ENCODE data around the gene DAZAP1. TPM values are rescaled to one million over a fixed set of nuclear protein-coding genes. Genes with fewer than 3 reads are reported as not detected.

Gene DAZAP1
- total RNA-seq, result 84.1 and 126 TPM in 2 replicates

DNA sequence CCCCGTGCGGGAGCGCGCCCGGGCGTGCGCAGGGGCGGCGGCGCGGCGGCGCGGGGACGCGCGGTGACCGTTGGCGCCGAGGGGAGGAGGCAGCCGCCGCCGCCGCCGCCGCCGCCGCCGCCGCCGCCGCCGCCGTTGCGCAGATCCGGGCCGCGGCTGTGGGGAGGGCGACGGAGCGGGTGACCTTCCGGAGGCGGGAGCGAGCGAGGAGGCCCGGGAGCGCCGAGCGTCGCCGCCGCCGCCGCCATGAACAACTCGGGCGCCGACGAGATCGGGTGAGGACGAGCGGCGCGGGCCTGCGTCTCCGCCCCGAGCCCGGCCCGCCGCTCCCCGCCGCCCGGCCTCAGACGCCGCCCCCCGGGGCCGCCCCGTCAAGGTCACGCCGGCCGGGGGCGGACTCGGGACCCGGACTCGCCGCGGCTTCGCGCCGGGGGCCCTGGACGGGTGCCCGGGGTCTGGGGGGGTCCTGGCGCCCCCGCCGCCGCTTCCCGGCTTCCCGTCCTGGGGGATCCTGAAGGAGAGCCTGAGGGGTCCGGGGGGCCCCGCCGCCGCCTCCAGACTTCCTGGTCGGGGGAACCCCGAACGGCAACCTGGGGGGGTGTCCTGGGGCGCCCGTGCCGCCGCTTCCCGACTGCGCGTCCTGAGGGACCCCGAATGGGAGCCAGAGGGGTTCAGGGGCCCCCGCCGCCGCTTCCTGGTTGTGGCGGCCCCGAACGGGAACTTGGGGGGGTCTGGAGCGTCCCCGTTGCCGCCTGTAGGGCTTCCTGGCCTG is at the start of gene DAZAP1:
DAZAP1 (plus strand) TSS at position 59 of the 772 bp plus-strand sequence; CDS start at position 247, 188 bp downstream.

GRCh38 chr19:1383312-1384084 is 23.9 kb upstream of the DAZAP1 start, which contains the start of gene NDUFS7:
NDUFS7 (plus strand) TSS chr19:1383907; CDS start chr19:1383927, 20 bp downstream.

GRCh38 chr19:1401138-1401888 is 6.1 kb upstream of the DAZAP1 start, which contains the start of gene GAMT:
GAMT (minus strand) TSS chr19:1401542; CDS start chr19:1401476, 66 bp downstream.

DNA sequence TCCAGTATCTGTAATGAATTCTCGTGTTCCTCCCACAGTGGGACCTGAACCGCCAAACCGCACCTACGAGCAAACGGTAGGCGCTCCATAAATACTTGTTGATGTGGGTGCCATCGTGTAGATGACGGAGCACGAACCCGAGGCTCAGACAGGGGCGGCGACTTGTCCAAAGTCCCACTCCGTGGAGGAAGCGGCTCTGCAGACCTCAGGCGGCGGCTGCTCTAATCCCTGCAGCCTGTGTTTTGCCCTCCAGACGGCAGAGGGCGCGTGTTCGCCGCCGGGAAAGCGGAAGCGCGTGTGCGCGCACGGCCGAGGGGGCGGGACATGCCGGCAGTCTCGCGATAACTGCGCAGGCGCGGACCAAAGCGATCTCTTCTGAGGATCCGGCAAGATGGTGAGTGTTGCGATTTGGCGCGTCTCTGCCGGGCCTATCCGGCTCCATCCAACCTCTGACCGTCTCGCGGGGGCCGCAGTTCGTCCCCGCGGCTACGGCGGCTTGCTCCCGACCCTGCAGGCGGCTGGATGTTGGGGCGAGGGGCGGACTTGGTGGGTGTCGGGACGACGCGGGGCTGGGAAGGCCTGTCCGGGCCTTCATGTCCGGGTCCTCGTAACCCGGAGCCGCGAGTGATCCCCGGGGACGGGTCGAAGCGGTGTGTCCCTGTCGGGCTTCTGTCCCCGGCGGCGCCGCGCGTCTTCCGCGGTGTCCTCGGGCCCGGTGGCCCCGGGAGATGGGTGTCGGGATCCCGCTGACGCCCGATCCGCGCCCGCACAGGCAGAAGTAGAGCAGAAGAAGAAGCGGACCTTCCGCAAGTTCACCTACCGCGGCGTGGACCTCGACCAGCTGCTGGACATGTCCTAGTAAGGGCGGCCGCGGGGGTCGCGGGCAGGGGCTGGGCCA is 30.9 kb downstream of the DAZAP1 start, which contains the start of gene RPS15:
RPS15 (plus strand) TSS at position 362 of the 898 bp plus-strand sequence; CDS start at position 392, 30 bp downstream.

DNA sequence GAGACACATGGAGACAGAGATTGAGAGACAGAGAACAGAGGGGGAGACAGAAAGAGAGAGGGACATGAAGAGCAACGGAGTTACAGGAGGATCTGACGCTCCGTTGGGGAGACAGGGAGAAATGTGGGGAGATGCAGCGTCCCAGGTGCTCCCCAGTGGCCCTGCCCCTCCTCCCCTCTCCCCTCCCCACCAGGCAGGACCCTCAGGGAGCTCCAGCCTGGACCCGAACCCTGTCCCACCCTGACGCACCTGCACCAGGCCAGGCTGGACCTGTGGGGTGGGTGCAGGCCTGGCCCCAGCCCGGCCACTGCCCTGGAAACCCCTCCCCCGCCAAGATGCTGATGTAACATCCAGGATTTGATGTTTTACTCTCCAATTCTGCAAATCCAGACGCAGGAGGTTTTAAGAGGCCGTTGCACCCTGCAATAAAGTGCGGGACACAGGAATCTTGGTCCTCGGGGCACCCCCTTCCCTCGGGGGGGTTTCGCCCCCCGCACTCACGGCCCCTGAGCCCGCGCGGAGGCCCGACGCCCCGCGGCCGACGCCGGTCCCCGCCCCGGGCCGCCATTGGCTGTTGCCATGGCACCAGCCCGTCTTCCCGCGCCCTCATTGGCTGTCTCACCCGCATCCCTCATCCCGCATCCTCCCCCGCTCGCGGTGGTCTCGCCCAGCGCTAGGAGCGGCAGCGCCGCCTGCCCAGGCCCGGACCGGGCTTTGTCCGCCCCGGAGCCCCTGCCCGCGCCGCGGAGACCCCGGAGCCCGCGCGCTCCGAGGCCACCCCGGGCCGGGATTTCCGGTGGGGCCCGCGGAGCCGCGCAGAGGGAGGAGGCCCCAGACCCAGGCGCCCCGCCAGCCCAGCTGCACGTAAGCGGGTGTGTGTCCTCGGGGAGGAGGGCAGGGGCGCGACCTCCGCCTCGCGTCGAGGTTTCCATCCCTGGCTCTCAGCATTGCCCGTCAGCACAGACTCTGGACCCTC is 42.4 kb downstream of the DAZAP1 start, which contains the start of gene APC2:
APC2 (plus strand) TSS at position 655 of the 976 bp plus-strand sequence. CDS start 2,881 bp downstream, outside the sequence.

DNA sequence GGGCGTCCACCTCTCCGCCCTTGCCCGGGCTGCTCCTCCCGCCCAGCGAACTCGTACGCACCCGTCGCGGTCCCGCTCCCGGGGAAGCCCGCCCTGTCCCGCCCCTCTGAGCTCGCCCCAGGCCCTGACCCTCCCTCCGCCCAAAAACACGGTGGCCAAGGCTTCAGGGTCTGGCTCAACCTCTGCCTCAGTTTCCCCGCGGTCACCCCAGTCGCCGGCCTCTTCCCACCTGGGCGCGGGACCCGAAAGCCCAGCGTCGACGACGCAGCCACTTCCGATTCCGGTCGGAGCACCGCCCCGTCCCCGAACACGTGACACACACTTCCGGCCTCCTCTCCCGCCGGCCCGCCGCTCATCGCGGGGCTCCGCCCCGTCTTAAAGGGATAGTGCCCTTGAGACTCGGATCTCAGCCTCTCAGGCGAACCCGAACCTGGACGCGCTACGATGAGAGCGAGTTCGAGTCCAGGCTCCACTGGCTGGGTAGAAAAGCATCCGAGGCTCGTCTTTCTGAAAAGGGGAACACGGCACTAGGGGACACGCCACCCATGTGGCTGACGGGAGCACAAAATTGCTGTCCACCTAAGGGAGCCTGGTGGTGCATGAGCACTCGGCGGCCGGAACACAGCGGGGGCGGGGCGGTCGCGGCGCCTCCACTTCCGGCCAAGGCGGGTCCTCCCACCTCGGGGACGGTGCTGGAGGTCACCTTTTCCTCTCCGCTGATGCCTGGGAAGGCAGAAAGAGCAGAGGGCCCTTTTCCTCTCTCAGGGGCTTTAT is 71.7 kb downstream of the DAZAP1 start, which contains the start of gene C19orf25:
C19orf25 (minus strand) TSS at position 282 of the 774 bp plus-strand sequence. CDS start 312 bp downstream, outside the sequence.

Other genes starting within 250 kb of the DAZAP1 start
- 47.8 and 61.4 TPM in 2 replicates for gene SBNO2, start 233.3 kb upstream of the DAZAP1 start, total RNA-seq
- gene STK11, start 201.8 kb upstream of the DAZAP1 start, total RNA-seq, result 70.8 and 101 TPM in 2 replicates
- gene CBARP, start 169.6 kb upstream of the DAZAP1 start, total RNA-seq, result 2.8 and 6.2 TPM in 2 replicates
- gene ATP5F1D, start 165.8 kb upstream of the DAZAP1 start, total RNA-seq, result 90.0 and 106 TPM in 2 replicates
- 17.1 and 30.5 TPM in 2 replicates for gene MIDN, start 159.0 kb upstream of the DAZAP1 start, total RNA-seq
- 166 and 172 TPM in 2 replicates for gene CIRBP, start 138.3 kb upstream of the DAZAP1 start, total RNA-seq
- 65.4 and 81.1 TPM in 2 replicates for gene FAM174C, start 132.1 kb upstream of the DAZAP1 start, total RNA-seq
- not detected in 2 replicates for gene EFNA2, start 121.7 kb upstream of the DAZAP1 start, total RNA-seq
- gene NDUFS7, start 23.7 kb upstream of the DAZAP1 start, total RNA-seq, result 161 and 201 TPM in 2 replicates
- 5.2 and 6.9 TPM in 2 replicates for gene GAMT, start 6.0 kb upstream of the DAZAP1 start, total RNA-seq
- gene RPS15, start 30.8 kb downstream of the DAZAP1 start, total RNA-seq, result 1,980 and 2,817 TPM in 2 replicates
- gene APC2, start 42.5 kb downstream of the DAZAP1 start, total RNA-seq, result under 0.01 and 0.08 TPM in 2 replicates
- gene C19orf25, start 71.6 kb downstream of the DAZAP1 start, total RNA-seq, result 37.1 and 39.1 TPM in 2 replicates
- gene PCSK4, start 82.8 kb downstream of the DAZAP1 start, total RNA-seq, result 1.0 and 1.1 TPM in 2 replicates
- 2.0 and 2.7 TPM in 2 replicates for gene REEP6, start 83.6 kb downstream of the DAZAP1 start, total RNA-seq
- 2.7 and 11.0 TPM in 2 replicates for gene ADAMTSL5, start 105.4 kb downstream of the DAZAP1 start, total RNA-seq
- not detected in 2 replicates for gene PLK5, start 116.5 kb downstream of the DAZAP1 start, total RNA-seq
- 33.0 and 33.5 TPM in 2 replicates for gene MEX3D, start 160.7 kb downstream of the DAZAP1 start, total RNA-seq
- 97.8 and 110 TPM in 2 replicates for gene MBD3, start 185.3 kb downstream of the DAZAP1 start, total RNA-seq
- 92.8 and 109 TPM in 2 replicates for gene UQCR11, start 197.9 kb downstream of the DAZAP1 start, total RNA-seq
- 112 and 147 TPM in 2 replicates for gene TCF3, start 245.0 kb downstream of the DAZAP1 start, total RNA-seq

All from hair follicular keratinocyte (primary cell).